Uterine smooth muscle cell (primary cell): ENCODE data around the gene C5orf15. TPM values are rescaled to one million over a fixed set of nuclear protein-coding genes. Genes with fewer than 3 reads are reported as not detected.

Experiments used
- total RNA-seq: library from RNA; depleted of rRNA; stranded (reverse); fragments of >200 nt; gene quantifications from 2 replicates; pipeline ENCODE4 v1.2.3, GENCODE V29; 2014

C5orf15 gene
- total RNA-seq = 38.6 and 43.1 TPM in 2 replicates

DNA sequence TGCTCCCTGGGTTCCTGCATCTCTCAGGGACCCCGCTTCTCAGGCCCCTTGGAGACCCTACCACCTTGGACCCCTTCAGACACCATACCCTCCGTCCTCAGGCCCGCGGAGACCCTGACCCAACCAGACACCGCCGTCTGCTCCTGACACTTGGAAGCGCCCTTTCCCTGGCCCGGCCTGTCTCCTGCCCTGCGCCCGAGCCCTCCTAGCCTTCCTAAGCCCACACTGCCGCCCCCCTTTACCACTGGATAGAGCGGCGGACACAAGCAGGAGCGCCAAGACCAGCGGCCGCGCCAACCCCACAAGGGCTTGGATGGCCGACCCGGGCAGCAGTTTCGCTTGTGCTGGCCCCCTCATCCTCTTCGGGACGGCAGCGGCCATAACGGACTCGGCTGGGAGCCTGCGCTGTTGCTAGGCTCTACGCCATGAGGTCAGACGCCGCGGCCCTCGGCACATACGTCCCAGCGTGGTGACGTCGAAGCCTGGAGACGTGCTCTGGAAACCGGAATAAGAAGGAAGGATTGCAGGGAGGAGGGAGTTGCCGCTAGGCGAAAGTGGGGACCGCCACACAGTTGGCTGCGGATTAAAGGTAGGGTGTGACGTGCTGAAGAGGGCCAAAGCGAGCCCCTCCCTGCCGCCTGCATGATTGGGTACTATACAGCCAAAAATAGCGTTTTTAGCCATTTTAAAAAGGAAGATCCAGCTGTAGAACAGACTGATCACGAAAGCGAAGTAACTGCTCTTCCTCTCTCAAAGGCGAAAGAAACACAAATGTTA is at the start of gene C5orf15:
Gene C5orf15, minus strand, starts transcription at position 422 of the 777 bp plus-strand sequence. Its CDS starts 41 bp downstream, at position 381.

DNA sequence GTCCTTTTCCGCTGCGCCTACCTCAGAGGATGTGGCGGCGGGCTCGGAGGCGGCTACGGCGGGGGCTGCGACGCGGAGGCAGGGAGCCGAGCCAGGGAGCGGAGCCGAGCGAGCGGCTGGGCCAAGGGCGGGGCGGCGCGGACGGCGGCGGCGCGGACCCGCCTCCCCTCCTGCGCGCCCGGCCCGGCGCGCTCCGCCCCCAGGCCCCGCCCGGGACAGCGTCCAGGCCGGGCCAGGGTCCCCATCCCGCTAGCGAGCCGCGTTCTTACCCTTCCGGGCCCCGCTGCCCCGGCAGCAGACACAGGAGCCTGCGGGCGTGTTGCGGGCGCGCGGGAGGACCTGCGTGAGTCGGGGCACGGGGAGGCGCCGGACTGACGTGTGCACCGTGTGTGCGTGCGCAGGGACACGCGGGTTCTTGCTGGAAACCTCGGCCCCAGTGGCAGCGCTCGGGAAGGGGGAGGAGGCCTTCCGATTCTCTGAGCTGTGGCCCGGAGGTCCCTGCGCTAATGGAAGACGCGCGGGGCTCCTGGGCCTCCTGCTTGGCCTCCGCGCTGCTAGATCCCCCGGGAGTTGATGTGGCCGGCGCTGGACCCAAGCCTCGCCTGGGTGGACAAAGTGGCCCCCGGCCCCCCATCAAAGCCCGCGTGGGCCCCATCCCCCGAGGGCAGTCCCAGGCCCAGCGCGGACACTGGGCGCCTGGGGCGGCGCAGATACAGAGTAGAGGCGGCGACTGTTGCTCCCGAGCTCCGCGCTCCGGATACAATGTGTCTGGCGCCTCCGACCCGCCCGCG is 36.4 kb upstream of the C5orf15 start, which contains the start of gene VDAC1:
Gene VDAC1, minus strand, starts transcription at position 350 of the 791 bp plus-strand sequence. CDS start 11,963 bp downstream, outside the sequence.

Other genes starting within 250 kb of the C5orf15 start
- 353 and 470 TPM in 2 replicates for gene VDAC1, start 36.4 kb upstream of the C5orf15 start, total RNA-seq
- gene TCF7, start 146.1 kb upstream of the C5orf15 start, total RNA-seq = 0.37 and 2.0 TPM in 2 replicates
- gene SKP1, start 208.3 kb upstream of the C5orf15 start, total RNA-seq = 236 and 284 TPM in 2 replicates